Activated T-cell treated with anti-CD3 and anti-CD28 coated beads, Interleukin-2, amount 50 U/mL, for 24 hours (primary cell): ENCODE data around the gene KIR2DL1.
A peak's percentile ranks its signal among the peaks of the same experiment; 100 is the strongest.
"Not testable (repeated sequence)": the region's sequence is repeated elsewhere in the genome, so short reads cannot be mapped to it uniquely, and the experiment has no call there.

Experiments used
- DNase-seq: peaks from one replicate; pipeline ENCODE4 v3.0.0-alpha.2; 2020
- H3K27ac Mint-ChIP-seq: 2 replicates; pipeline ENCODE4 v1.8.0; 2020; ENCODE audit warnings: mild to moderate bottlenecking, mixed read lengths
- H3K27me3 Mint-ChIP-seq: 2 replicates; pipeline ENCODE4 v1.8.0; 2020; ENCODE audit warnings: mixed read lengths
- H3K36me3 Mint-ChIP-seq: 2 replicates; pipeline ENCODE4 v1.8.0; 2020; ENCODE audit warnings: low read depth, mixed read lengths
- H3K4me1 Mint-ChIP-seq: 2 replicates; pipeline ENCODE4 v1.8.0; 2020; ENCODE audit warnings: low read depth, mixed read lengths
- H3K4me3 Mint-ChIP-seq: 2 replicates; pipeline ENCODE4 v1.8.0; 2020; ENCODE audit warnings: mild to moderate bottlenecking, moderate library complexity, mixed read lengths
- H3K9me3 Mint-ChIP-seq: 2 replicates; pipeline ENCODE4 v1.8.0; 2020; ENCODE audit warnings: mixed read lengths

The KIR2DL1 gene

DNA sequence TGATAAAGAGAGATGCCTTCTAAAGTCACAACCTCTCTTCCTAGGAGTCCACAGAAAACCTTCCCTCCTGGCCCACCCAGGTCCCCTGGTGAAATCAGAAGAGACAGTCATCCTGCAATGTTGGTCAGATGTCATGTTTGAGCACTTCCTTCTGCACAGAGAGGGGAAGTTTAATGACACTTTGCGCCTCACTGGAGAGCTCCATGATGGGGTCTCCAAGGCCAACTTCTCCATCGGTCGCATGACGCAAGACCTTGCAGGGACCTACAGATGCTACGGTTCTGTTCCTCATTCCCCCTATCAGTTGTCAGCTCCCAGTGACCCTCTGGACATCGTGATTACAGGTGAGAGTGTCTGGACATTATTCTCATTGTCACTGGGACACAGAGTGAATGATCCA, 18.6 kb downstream of the KIR2DL1 start:
- Mint-ChIP-seq H3K27me3 (peaks cover 36% of the 10 kb centered on the region), H3K4me1 (peaks cover 12% of the 10 kb centered on the region)
- H3K36me3 Mint-ChIP-seq, DNase-seq, H3K27ac Mint-ChIP-seq, H3K9me3 Mint-ChIP-seq, H3K4me3 Mint-ChIP-seq: not testable (repeated sequence)

DNA sequence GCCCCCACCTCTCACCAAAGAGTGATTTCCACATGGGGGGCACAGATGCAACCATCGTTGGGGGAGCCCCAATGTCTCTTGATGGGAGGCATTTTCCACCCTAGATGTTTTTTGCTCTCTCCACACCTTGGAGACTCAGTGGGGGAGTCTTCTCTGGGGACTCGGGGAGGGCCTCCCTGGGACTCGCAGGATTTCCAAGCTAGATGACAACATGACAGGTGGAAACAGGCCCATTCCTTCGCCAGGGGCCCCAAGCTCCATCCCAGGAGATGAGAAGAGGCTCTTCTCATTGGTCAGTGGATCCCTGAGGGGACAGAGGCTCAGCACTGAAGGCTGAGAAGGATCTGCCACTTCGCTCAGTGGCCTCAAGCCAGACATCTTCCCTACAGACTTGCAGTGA, 21.1 kb downstream of the KIR2DL1 start:
- no peak for DNase-seq
- H3K36me3 Mint-ChIP-seq: no peaks in the 10 kb centered on the region

DNA sequence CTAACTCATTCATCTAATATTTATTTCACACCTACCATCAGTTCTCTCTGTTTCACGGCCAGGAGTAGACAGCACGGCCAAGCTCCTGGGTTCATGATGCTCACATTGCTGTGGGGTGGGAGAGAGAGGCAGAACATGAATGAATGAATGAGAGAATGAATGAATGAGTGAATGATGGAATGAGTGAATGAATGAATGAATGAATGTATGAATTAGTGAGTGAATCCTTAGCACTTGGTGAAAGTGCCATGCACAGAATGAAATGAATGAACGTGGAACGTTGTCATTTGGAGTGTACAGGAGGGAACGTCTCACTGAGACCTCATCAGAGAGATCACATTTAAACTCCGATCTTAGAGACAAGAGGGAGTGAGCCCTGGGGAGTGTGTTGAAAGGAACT, 21.9 kb downstream of the KIR2DL1 start:
- Mint-ChIP-seq H3K4me3 (no peak overlapping the region), H3K4me1 (peaks cover 14% of the 10 kb centered on the region)
- no peak for DNase-seq

More for the DNA sequence above, 21.1 kb downstream of the KIR2DL1 start:
- no peak overlapping the region for H3K27ac Mint-ChIP-seq
- peaks cover 26% of the 10 kb centered on the region for H3K27me3 Mint-ChIP-seq
- H3K9me3 Mint-ChIP-seq: no peaks in the 10 kb centered on the region
- H3K4me1 Mint-ChIP-seq: peaks cover 14% of the 10 kb centered on the region
- no peak overlapping the region for H3K4me3 Mint-ChIP-seq

DNA sequence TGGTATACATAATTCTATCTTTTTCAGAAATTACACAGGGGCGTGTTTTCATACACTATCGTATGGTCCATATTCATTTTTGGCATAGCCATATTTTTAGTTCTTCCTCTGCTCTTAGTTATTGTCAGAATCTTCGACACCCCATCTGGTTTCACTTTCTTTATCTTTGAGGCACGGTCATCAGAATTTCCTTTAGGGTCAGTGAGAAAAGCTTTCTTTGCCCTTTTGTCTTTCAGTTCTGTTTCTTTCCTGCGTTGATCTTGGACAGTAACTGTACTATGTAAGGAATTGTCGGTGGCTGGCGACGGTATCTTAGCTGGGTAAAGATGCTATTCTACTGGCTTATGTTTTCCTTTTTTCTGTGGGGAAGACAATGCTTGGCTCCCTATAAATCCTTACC, 23.2 kb downstream of the KIR2DL1 start:
- Mint-ChIP-seq H3K27ac (no peak overlapping the region), H3K4me3 (peak overlapping the region; percentile 62), H3K4me1 (peaks cover 14% of the 10 kb centered on the region), H3K27me3 (peaks cover 27% of the 10 kb centered on the region), H3K9me3 (no peaks in the 10 kb centered on the region), H3K36me3 (no peaks in the 10 kb centered on the region)
- no peak for DNase-seq

More for the DNA sequence above, 21.9 kb downstream of the KIR2DL1 start:
- no peaks in the 10 kb centered on the region for H3K9me3 Mint-ChIP-seq
- no peak overlapping the region for H3K27ac Mint-ChIP-seq
- peaks cover 21% of the 10 kb centered on the region for H3K27me3 Mint-ChIP-seq
- no peaks in the 10 kb centered on the region for H3K36me3 Mint-ChIP-seq

DNA sequence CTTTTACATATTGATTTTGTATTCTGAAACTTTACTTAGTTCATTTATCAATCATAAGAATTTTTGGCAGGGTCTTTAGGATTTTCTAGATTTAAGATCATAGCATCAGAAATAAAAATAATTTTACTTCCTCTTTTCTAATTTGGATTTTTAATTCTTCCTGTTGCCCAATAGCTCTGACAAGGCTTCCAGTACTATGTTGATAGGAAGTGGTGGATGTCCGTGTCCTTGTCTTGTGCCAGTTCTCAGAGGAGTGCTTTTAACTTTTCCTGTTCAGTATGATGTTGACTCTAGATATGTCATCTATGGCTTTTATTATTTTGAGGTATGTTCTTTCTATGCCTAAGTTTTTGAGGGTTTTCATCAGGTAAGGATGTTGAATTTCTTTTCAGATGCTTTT, 26.2 kb downstream of the KIR2DL1 start:
- DNase-seq: no peak
- Mint-ChIP-seq H3K4me1 (peaks cover 14% of the 10 kb centered on the region), H3K4me3 (no peak overlapping the region), H3K27ac (no peak overlapping the region), H3K36me3 (no peaks in the 10 kb centered on the region), H3K27me3 (peaks cover 38% of the 10 kb centered on the region), H3K9me3 (peaks cover 4% of the 10 kb centered on the region)

DNA sequence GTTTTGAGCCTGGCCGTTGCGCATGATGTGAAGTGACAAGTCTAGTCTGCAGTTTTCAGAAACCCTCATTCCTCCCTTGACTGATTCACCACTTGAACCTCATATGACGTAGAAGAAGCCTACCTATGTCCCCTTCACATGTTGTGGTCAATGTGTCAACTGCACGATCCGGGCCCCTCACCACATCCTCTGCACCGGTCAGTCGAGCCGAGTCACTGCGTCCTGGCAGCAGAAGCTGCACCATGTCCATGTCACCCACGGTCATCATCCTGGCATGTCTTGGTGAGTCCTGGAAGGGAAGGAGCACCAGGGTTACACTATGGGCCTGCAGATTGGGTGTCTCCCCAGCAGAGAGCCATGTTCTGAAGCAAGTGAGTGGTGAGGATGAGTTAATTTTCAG, 33.8 kb downstream of the KIR2DL1 start, which contains the start of gene KIR2DL4:
Gene KIR2DL4, plus strand, starts transcription at position 201 of the 400 bp plus-strand sequence. Its CDS starts 42 bp downstream, at position 243.
- Mint-ChIP-seq H3K4me3 (no peak within 1 kb of the TSS), H3K4me1 (no peaks in the 10 kb centered on the region), H3K36me3 (no peaks in the 10 kb centered on the region), H3K27ac (no peak within 1 kb of the TSS), H3K27me3 (peaks cover 30% of the 10 kb centered on the region), H3K9me3 (peaks cover 4% of the 10 kb centered on the region)
- DNase-seq: no peak

DNA sequence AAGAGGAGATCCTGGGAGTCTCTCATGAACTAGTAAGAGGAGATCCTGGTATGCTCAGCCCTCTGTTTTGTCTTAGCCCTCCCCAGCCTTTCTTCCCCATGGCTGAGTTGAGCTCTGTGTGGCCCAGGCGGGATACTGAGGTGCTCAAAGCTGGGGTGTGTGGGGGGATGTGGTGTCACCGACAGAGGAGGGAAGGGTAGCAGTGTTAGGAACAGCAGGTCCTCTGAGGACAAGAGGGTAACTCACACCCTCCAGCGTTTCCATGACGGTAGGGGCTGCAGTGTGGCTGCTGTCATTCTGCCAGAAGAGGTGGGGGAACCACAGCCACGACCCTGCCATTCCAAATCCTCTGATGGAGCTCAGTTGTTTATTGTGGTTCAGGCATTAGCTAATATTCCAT, 34.5 kb downstream of the KIR2DL1 start:
- Mint-ChIP-seq H3K36me3 (no peaks in the 10 kb centered on the region), H3K27me3 (peaks cover 25% of the 10 kb centered on the region), H3K4me3 (no peak overlapping the region), H3K27ac (no peak overlapping the region), H3K4me1 (no peaks in the 10 kb centered on the region), H3K9me3 (peaks cover 4% of the 10 kb centered on the region)
- no peak for DNase-seq

DNA sequence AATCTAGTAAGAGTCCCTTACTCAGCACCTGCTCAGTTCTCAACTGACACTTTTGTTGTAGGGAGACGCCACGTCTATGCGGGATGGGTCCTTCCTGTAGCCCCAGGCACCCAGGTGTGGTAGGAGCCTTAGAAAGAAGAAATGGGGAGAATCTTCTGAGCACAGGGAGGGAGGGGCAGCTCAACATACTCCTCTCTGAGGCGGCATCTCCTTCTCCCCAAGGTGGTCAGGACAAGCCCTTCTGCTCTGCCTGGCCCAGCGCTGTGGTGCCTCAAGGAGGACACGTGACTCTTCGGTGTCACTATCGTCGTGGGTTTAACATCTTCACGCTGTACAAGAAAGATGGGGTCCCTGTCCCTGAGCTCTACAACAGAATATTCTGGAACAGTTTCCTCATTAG, 35.0 kb downstream of the KIR2DL1 start:
- no peak for DNase-seq
- Mint-ChIP-seq H3K4me3 (no peak overlapping the region), H3K9me3 (peaks cover 3% of the 10 kb centered on the region), H3K36me3 (no peaks in the 10 kb centered on the region), H3K4me1 (no peaks in the 10 kb centered on the region), H3K27me3 (peaks cover 22% of the 10 kb centered on the region), H3K27ac (no peak overlapping the region)

DNA sequence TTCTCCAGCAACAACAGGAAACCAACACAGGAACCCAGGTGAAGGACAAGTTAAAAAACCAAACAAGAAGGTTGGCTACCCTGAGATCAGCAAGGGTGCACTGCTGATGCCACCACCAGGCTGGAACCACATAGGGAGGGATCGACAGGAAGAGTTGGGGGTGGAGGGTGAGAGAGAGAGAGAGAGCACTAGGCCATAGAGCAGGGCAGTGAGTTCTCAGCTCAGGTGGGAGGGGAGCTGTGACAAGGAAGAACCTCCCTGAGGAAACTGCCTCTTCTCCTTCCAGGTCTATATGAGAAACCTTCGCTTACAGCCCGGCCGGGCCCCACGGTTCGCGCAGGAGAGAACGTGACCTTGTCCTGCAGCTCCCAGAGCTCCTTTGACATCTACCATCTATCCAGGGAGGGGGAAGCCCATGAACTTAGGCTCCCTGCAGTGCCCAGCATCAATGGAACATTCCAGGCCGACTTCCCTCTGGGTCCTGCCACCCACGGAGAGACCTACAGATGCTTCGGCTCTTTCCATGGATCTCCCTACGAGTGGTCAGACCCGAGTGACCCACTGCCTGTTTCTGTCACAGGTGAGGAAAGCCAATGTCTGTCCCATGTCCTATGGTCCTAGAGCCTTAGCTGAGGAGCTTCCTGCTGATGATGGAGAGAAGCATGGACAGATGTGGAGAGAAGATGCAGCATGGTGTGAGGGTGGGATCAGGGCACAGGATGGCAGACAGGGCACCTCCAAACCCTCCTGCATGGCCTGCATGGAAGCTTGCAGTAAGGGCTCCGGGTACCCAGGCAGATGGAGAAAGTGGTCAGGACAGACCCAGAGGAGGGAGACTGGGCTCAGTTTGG, 36.3 kb downstream of the KIR2DL1 start:
- H3K9me3 Mint-ChIP-seq: peaks cover 3% of the 10 kb centered on the region
- no peak for DNase-seq
- H3K27ac Mint-ChIP-seq: no peak overlapping the region
- H3K4me1 Mint-ChIP-seq: no peaks in the 10 kb centered on the region
- peaks cover 30% of the 10 kb centered on the region for H3K27me3 Mint-ChIP-seq
- no peak overlapping the region for H3K4me3 Mint-ChIP-seq
- H3K36me3 Mint-ChIP-seq: no peaks in the 10 kb centered on the region

DNA sequence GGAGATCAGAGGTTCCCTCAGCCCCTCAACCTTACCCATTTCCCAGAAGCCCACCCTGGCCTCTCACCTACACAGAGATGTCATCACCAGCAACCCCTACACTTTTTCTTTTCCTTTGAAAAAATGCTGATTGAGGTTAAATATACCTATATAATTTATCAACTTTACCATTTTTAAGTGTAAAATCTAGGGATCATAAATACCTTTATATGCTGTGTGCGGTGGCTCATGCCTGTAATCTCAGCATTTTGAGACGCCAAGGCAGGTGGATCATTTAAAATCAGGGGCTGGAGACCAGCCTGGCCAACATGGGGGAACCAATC, 36.9 kb downstream of the KIR2DL1 start:
- no peaks in the 10 kb centered on the region for H3K4me1 Mint-ChIP-seq
- H3K4me3 Mint-ChIP-seq: no peak overlapping the region
- peaks cover 30% of the 10 kb centered on the region for H3K27me3 Mint-ChIP-seq
- H3K27ac Mint-ChIP-seq: no peak overlapping the region
- no peaks in the 10 kb centered on the region for H3K36me3 Mint-ChIP-seq
- peaks cover 5% of the 10 kb centered on the region for H3K9me3 Mint-ChIP-seq
- DNase-seq: no peak

DNA sequence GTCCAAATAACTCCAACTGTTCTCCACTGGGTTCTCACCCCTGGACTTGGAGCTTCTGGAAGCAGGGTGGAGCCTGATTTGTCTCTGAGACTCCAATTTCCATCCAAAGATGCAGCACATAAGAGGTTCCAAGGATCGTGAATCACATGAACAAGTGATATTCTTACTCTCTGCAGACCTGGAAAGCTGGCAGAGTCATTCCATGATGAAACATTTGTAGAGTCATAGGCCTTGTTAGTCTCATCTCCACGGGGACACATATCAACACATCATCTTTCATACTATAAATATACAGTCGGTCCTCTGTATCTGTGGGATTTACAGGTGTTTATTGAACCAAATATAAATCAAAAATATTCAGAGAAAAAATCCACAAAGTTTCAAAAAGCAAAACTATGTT, 45.0 kb downstream of the KIR2DL1 start:
- Mint-ChIP-seq H3K27me3 (peaks cover 32% of the 10 kb centered on the region), H3K9me3 (peaks cover 11% of the 10 kb centered on the region)
- not testable (repeated sequence) for H3K4me1 Mint-ChIP-seq, H3K4me3 Mint-ChIP-seq, H3K36me3 Mint-ChIP-seq, H3K27ac Mint-ChIP-seq, DNase-seq

DNA sequence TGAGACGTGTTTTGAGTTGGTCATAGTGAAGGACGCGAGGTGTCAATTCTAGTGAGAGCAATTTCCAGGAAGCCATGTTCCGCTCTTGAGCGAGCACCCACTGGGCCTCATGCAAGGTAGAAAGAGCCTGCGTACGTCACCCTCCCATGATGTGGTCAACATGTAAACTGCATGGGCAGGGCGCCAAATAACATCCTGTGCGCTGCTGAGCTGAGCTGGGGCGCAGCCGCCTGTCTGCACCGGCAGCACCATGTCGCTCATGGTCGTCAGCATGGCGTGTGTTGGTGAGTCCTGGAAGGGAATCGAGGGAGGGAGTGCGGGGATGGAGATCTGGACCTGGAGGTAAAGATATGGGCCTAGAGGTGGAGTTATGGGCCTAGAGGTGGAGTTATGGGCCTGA, 46.7 kb downstream of the KIR2DL1 start, which contains the start of gene KIR3DL1:
Gene KIR3DL1, plus strand, starts transcription at position 218 of the 400 bp plus-strand sequence.
- not testable (repeated sequence) for H3K9me3 Mint-ChIP-seq, H3K36me3 Mint-ChIP-seq, H3K4me1 Mint-ChIP-seq, DNase-seq, H3K4me3 Mint-ChIP-seq, H3K27ac Mint-ChIP-seq
- peaks cover 22% of the 10 kb centered on the region for H3K27me3 Mint-ChIP-seq

DNA sequence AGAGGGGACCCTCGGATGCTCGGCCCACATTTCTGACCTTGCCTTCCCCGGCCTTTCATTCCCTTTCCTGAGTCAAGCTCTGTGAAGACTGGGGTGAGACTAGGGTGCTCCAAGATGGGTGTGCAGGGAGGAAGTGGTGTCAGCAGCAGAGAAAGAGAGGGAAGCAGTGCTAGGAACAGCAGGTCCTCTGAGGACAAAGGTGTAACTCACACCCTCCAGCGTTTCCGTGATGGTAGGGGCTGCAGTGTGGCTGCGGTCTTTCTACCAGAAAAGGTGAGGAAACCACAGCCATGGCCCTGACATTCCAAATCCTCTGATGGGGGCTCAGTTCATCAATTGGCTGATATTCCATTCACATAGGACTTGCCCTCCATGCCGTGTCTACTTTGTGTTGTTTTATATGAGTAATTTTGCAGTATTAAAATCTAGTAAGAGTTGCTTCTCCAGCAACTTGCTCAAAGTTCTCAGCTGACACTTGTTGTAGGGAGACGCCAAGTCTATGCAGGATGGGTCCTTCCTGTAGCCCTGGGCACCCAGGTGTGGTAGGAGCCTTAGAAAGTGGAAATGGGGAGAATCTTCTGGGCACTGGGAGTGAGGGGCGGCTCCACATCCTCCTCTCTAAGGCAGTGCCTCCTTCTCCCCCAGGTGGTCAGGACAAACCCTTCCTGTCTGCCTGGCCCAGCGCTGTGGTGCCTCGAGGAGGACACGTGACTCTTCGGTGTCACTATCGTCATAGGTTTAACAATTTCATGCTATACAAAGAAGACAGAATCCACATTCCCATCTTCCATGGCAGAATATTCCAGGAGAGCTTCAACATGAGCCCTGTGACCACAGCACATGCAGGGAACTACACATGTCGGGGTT, 48.3 kb downstream of the KIR2DL1 start:
- Mint-ChIP-seq H3K27me3 (peaks cover 19% of the 10 kb centered on the region), H3K27ac (no peak overlapping the region), H3K9me3 (no peaks in the 10 kb centered on the region), H3K4me3 (no peak overlapping the region), H3K4me1 (no peaks in the 10 kb centered on the region), H3K36me3 (no peaks in the 10 kb centered on the region)
- DNase-seq: no peak

DNA sequence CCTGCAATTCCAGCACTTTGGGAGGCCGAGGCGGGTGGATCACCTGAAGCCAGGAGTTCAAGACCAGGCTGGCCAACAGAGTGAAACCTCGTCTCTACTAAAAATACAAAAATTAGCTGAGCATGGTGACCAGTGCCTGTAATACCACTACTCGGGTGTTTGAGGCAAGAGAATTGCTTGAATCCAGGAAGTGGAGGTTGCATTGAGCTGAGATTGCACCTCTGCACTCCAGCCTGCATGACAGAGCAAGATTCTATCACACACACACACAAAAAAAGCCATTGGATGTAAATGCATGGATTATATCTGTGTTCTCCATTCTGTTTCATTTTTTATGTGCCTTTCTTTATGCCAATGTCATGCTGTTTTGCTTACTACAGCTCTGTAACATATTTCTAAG, 54.8 kb downstream of the KIR2DL1 start:
- H3K36me3 Mint-ChIP-seq, H3K9me3 Mint-ChIP-seq, H3K27ac Mint-ChIP-seq, H3K4me3 Mint-ChIP-seq, H3K4me1 Mint-ChIP-seq, DNase-seq: not testable (repeated sequence)
- peaks cover 20% of the 10 kb centered on the region for H3K27me3 Mint-ChIP-seq

DNA sequence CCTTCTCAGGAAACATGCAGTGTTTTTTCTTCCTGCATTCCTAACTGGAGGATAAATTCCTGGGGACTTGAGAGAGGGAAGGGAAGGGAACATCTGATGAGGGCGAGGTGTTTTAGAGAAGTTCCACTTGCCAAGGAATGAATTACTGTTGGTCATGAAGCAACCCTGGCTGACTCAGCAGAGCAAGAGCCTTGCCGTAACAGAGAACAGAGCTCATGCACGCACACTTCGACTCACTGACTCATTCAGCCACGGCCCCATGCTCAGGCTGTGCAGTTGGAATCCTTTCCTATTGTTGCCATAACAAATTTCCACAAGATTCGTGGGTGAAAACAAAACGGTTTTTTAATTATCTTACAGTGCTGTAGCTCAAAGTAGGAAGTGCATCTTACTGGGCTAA, 55.7 kb downstream of the KIR2DL1 start:
- not testable (repeated sequence) for H3K36me3 Mint-ChIP-seq, H3K4me3 Mint-ChIP-seq, H3K27ac Mint-ChIP-seq, H3K4me1 Mint-ChIP-seq, DNase-seq, H3K9me3 Mint-ChIP-seq
- H3K27me3 Mint-ChIP-seq: peaks cover 20% of the 10 kb centered on the region
